ENCODE measurements around the gene SHISAL1. TPM values are rescaled to one million over a fixed set of nuclear protein-coding genes. Genes with fewer than 3 reads are reported as not detected.

Gene SHISAL1
- total and polyA plus RNA-seq, 2 donors (not counting 3 experiments of a cell fraction or from before 2014, with no cell fraction given) = 0.01 to 0.07 TPM

GRCh38 chr22:44221710-44222475 lies 90.9 kb downstream of the SHISAL1 start:
- Histone ChIP-seq H3K9me3 (replicated peaks; ENCODE audit: control insufficient read depth, insufficient read depth, low read length) (no peaks in the 10 kb centered on the region), H3K27me3 (ENCODE audit: control insufficient read depth in 2 of 2, insufficient read depth in 2 of 2, low read length in 2 of 2) (no peaks in the 10 kb centered on the region), H3K9me1 (replicated peaks; ENCODE audit: control insufficient read depth, extremely low read depth, insufficient read depth, low read length) (no peaks in the 10 kb centered on the region), H3K9ac (replicated peaks; ENCODE audit: extremely low read depth, insufficient read depth, low read length) (no peak overlapping the region), H3K36me3 (ENCODE audit: control insufficient read depth in 2 of 2, extremely low read depth in 1 of 2, insufficient read depth in 2 of 2, low read length in 2 of 2) (no peaks in the 10 kb centered on the region), H3K79me2 (ENCODE audit: control insufficient read depth, insufficient read depth, low read length) (no peaks in the 10 kb centered on the region), H2AFZ (ENCODE audit: low read depth, low read length) (no peak overlapping the region), H4K20me1 (replicated peaks; ENCODE audit: control insufficient read depth, extremely low read depth, insufficient read depth, low read length) (no peaks in the 10 kb centered on the region), H3K27ac (ENCODE audit: insufficient read depth, low read depth, low read length) (no peak overlapping the region), H3K4me2 (ENCODE audit: insufficient read depth, low read length) (no peak overlapping the region), H3K4me1 (ENCODE audit: control insufficient read depth, extremely low read depth, insufficient read depth, low read length) (no peaks in the 10 kb centered on the region), H3K4me3 (replicated peaks in 1 of 3; ENCODE audit: insufficient read depth in 1 of 3, low read depth in 1 of 3, low read length in 3 of 3) (no peak overlapping the region)
- no TSS peak for BruUV-seq (replicated peaks)
- TF ChIP-seq CTCF (IDR thresholded peaks at IDR 0.05; ENCODE audit: extremely low read depth in 1 of 2, insufficient read depth in 1 of 2, low read depth in 1 of 2, low read length in 2 of 2) = no peak
- TF ChIP-seq POLR2A (IDR thresholded peaks at IDR 0.05; ENCODE audit: low read depth, low read length) = no peak
- no peak for TF ChIP-seq FOS (IDR thresholded peaks at IDR 0.05; ENCODE audit: borderline replicate concordance, insufficient read depth, low read length)
- TF ChIP-seq POLR2AphosphoS5 (IDR thresholded peaks at IDR 0.05; ENCODE audit: insufficient read depth, low read depth, low read length) = no peak
- TF ChIP-seq GATA2 (IDR thresholded peaks at IDR 0.05; ENCODE audit: insufficient read depth, insufficient read length, low read depth, low read length) = no peak
- no peak for TF ChIP-seq MYC (IDR thresholded peaks at IDR 0.05; ENCODE audit: low read depth, low read length)
- no peak for TF ChIP-seq JUN (IDR thresholded peaks at IDR 0.05; ENCODE audit: borderline replicate concordance, insufficient read depth, insufficient read length, low read depth)
- TF ChIP-seq MAX (IDR thresholded peaks at IDR 0.05; ENCODE audit: insufficient read depth, insufficient read length) = no peak
- no peak for TF ChIP-seq EZH2 (IDR thresholded peaks at IDR 0.05; ENCODE audit: borderline replicate concordance, low read depth, low read length, severe bottlenecking)
- CTCF ChIA-PET = no interaction called here
- intact Hi-C loops (cut with micrococcal nuclease) (no loop called here), dilution Hi-C loops (cut with MboI; ENCODE audit: extremely low pct_ligation_motif_present, low sequenced_read_pairs) (no loop called here)
- POLR2A ChIA-PET = no interaction called here
- DNase-seq (ENCODE audit: low read depth, low spot score) = no peak
- no peak for FAIRE-seq
